Activated CD8-positive, alpha-beta memory T cell treated with anti-CD3 and anti-CD28 coated beads for 4 hours (primary cell): Measurements from ENCODE around the gene ADGRF3.
"Not testable (repeated sequence)": the region's sequence is repeated elsewhere in the genome, so short reads cannot be mapped to it uniquely, and the experiment has no call there.

Experiments
- DNase-seq, 2 donors: peaks; one replicate each; pipeline ENCODE4 v3.0.0-alpha.2; 2020; ENCODE audit warnings: low read depth in 2 of 2

Gene ADGRF3

DNA sequence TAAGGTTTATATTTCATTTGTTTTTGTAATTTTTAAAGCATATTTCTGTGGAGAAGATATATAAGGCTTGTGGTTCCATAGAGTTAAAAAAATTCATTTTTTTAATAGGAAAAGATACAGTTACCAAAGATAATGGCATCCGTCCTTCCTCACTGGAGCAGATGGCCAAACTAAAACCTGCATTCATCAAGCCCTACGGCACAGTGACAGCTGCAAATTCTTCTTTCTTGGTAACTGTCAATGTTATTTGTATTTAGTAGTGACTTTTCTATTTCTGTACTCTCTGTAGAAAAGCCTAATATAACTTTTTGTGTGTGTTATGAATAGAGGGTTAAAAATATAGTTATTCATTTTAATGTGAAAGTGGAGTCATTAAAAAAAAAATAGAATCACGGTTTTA, 66.7 kb downstream of the ADGRF3 start:
- no peak for DNase-seq

GRCh38 chr2:26276484-26277227, 69.9 kb downstream of the ADGRF3 start:
- DNase-seq, result no peak

- no peak for DNase-seq
Measured at GRCh38 chr2:26274058-26274613, 72.5 kb downstream of the ADGRF3 start.

DNA sequence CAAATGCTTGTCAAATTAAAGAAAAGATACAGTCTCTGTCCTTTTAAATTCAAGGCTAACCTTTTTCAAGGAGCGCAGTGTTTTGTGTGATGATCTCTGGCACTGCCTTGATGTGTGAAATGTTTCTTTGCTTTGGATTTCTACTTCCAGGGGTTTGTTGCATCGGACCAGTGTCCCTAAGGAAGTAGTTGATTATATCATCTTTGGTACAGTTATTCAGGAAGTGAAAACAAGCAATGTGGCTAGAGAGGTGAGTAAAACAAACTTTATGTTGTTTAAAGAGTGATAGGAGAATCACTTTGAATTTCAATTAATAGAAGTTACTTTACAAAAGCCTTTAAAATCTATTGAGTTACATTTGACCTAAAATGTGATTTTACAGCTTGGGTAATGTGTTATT, 73.1 kb downstream of the ADGRF3 start:
- DNase-seq, result no peak

DNA sequence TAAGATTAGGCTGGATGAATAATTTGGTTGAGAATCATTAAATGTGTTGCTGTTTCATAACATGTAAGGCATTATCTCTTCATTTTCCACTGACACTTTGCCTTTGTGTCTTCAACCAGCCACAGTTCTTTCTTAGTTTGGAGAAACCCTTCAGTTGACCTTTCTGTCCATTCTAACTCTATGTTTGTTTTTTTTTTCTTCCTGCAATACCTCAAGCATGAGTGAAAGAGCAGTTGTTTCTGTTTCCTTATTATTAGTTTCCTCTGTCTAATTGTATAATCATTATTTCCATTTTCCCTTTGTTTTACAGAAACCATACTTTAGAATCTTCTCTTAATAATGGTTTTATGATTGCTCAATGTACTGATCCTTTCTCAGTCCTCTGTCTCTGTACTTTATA, 76.2 kb downstream of the ADGRF3 start:
- no peak for DNase-seq

GRCh38 chr2:26269571-26270158, 76.9 kb downstream of the ADGRF3 start:
- DNase-seq, result no peak

GRCh38 chr2:26268670-26269385, 77.8 kb downstream of the ADGRF3 start:
- DNase-seq, result not testable (repeated sequence)

DNA sequence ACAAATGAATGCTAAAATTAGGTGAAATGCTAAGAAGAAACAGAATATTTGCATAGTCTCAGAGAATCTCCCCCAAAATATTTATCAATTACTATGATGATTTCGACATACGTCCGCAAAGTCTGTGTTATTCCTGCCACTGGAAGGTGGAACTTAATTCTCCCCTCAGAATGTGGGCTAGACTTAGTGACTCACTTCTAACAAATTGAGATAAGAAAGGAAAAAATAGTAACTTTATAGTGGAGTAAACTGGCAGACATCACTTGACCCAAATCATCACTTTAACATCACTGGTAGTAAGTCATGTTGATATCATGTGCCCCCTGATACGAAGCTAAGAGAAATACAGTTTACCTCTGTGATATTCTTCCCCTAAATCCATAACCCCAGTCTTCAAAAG, 78.4 kb downstream of the ADGRF3 start:
- no peak for DNase-seq

- not testable (repeated sequence) for DNase-seq
Measured at GRCh38 chr2:26258836-26259235, 87.8 kb downstream of the ADGRF3 start.
